Measurements from ENCODE around the gene HOXD4. TPM values are rescaled to one million over a fixed set of nuclear protein-coding genes. Genes with fewer than 3 reads are reported as not detected.

HOXD4 gene
- total RNA-seq: 1 to 10 TPM; 1.6 to 3.6 TPM

DNA sequence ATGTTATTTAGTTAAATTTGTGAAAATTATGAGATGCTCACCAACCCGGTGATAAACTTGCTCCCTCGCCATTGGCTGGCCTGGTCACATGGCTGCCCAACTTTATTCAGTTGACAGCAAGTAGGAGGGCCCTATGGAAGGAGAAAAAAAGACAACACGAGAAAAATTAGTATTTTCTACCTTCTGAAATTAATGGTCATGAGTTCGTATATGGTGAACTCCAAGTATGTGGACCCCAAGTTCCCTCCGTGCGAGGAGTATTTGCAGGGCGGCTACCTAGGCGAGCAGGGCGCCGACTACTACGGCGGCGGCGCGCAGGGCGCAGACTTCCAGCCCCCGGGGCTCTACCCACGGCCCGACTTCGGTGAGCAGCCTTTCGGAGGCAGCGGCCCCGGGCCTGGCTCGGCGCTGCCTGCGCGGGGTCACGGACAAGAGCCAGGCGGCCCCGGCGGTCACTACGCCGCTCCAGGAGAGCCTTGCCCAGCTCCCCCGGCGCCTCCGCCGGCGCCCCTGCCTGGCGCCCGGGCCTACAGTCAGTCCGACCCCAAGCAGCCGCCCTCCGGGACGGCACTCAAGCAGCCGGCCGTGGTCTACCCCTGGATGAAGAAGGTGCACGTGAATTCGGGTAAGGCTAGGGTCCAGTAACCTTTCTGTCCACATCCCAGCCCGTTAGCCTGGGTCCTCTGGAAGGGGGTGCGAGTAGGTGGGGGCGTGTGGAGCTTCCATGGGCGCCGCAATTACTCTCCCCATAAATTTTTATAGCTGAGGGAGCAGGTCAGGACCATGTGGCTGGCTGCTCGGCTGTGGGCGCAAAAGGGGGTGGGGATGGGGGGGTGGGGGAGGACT is at the start of gene HOXD4:
TSS of gene HOXD4 (plus strand) at position 109 of the 846 bp plus-strand sequence. CDS start at position 193, 84 bp downstream.
- H3K4me3 ChIP-seq: no peak within 1 kb of the TSS
- H3K4me1 ChIP-seq: no peaks in the 10 kb centered on the region
- H3K9ac ChIP-seq (ENCODE audit: low read depth in 2 of 2, low read length in 2 of 2): no peak within 1 kb of the TSS
- no peak for DNase-seq
- intact Hi-C loops (cut with DNase I): no loop called here
- no peaks in the 10 kb centered on the region for H3K36me3 ChIP-seq
- H3K27me3 ChIP-seq: peaks cover 9% of the 10 kb centered on the region
- no peak for TF ChIP-seq CTCF (IDR thresholded peaks at IDR 0.05)
- no peaks in the 10 kb centered on the region for H3K9me3 ChIP-seq
- H3K27ac ChIP-seq: no peak within 1 kb of the TSS

- H3K9me3 ChIP-seq: no peaks in the 10 kb centered on the region
- no peak for TF ChIP-seq CTCF (IDR thresholded peaks at IDR 0.05)
- peaks cover 3% of the 10 kb centered on the region for H3K4me1 ChIP-seq
- no peak for DNase-seq
- H3K27me3 ChIP-seq: peaks cover 93% of the 10 kb centered on the region
- no peak overlapping the region for H3K27ac ChIP-seq
- H3K4me3 ChIP-seq: no peak overlapping the region
- H3K9ac ChIP-seq (ENCODE audit: low read depth in 2 of 2, low read length in 2 of 2): no peak overlapping the region
- intact Hi-C loops (cut with DNase I): no loop called here
- H3K36me3 ChIP-seq: no peaks in the 10 kb centered on the region
Measured at GRCh38 chr2:176101842-176102241, 49.5 kb upstream of the HOXD4 start.

- Histone ChIP-seq H3K36me3 (no peaks in the 10 kb centered on the region), H3K4me1 (peaks cover 3% of the 10 kb centered on the region), H3K9me3 (no peaks in the 10 kb centered on the region), H3K4me3 (no peak overlapping the region), H3K27me3 (peaks cover 93% of the 10 kb centered on the region), H3K27ac (no peak overlapping the region), H3K9ac (ENCODE audit: low read depth in 2 of 2, low read length in 2 of 2) (no peak overlapping the region)
- intact Hi-C loops (cut with DNase I): no loop called here
- no peak for DNase-seq
- TF ChIP-seq CTCF (IDR thresholded peaks at IDR 0.05): no peak
Measured at GRCh38 chr2:176102309-176102866, 49.0 kb upstream of the HOXD4 start.

- peaks cover 91% of the 10 kb centered on the region for H3K27me3 ChIP-seq
- intact Hi-C loops (cut with DNase I): no loop called here
- peaks cover 3% of the 10 kb centered on the region for H3K4me1 ChIP-seq
Measured at GRCh38 chr2:176103194-176103593, 48.2 kb upstream of the HOXD4 start.

More at GRCh38 chr2:176103194-176103593, 48.2 kb upstream of the HOXD4 start:
- no peak for DNase-seq
- Histone ChIP-seq H3K9me3 (no peaks in the 10 kb centered on the region), H3K4me3 (no peak overlapping the region), H3K36me3 (no peaks in the 10 kb centered on the region), H3K27ac (peak overlapping the region; percentile 63), H3K9ac (ENCODE audit: low read depth in 2 of 2, low read length in 2 of 2) (no peak overlapping the region)
- TF ChIP-seq CTCF (IDR thresholded peaks at IDR 0.05): no peak
